GM19025 (cell line): Measurements from ENCODE around the gene ZBTB45.
A peak's percentile ranks its signal among the peaks of the same experiment; 100 is the strongest.
"Not testable (repeated sequence)": the region's sequence is repeated elsewhere in the genome, so short reads cannot be mapped to it uniquely, and the experiment has no call there.

Source experiments
- ATAC-seq: cut with Tn5 transposase; IDR thresholded peaks from one replicate; pipeline ENCODE4 v1.9.1; 2021; ENCODE audit warnings: mild to moderate bottlenecking, low read depth, moderate library complexity; ENCODE audit not compliant: unreplicated experiment

Gene ZBTB45

GRCh38 chr19:58542641-58543372 is 23.2 kb upstream of the ZBTB45 start:
- ATAC-seq: not testable (repeated sequence)

GRCh38 chr19:58539169-58539559 is 19.6 kb upstream of the ZBTB45 start:
- ATAC-seq: not testable (repeated sequence)

- no peak for ATAC-seq
Measured at GRCh38 chr19:58538257-58539168, 18.9 kb upstream of the ZBTB45 start.

DNA sequence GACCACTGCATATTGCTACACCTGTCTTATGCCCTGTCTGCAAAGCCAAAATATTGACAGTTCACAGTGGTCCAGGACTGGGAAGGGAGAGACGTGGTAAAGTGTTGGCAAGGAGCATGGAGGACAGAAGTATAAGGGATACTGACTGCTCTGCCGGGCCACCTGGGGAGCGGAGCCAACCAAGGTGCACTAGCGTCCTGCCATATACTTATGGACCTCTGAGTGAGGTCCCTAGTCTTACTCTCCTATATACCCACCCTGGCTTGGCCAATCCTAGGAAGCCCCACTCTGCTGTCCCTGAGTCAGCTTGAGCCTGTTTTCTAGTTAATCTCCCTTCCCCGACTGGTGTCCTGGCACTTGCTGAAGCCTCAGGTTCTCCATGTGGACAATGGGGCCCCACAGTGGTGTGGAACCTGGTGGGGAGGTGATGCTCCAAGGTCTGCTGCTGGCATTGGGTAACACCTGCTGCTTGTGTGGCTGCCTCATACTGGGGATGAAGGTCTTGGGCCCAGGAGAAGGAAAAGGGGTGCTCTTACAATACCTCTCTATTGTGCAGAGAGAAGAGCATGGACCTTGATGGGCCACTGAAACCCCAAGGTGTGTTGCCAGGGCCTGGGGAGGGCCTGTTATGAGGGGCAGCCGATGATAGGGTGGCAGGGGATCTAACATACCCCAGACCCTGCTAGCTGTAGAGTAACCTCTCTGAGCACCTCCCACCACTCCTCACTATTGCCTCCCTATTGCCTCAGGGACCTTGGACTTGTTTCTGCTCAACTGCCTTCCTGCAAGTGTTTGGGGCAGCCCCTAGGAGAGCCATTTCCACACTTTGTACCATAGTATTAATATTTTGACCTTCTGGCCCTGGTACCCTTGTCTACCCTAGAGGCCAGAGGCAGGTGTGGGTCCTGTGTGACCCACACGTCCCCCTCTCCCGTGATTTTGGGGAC is 17.5 kb upstream of the ZBTB45 start:
- ATAC-seq: no peak

DNA sequence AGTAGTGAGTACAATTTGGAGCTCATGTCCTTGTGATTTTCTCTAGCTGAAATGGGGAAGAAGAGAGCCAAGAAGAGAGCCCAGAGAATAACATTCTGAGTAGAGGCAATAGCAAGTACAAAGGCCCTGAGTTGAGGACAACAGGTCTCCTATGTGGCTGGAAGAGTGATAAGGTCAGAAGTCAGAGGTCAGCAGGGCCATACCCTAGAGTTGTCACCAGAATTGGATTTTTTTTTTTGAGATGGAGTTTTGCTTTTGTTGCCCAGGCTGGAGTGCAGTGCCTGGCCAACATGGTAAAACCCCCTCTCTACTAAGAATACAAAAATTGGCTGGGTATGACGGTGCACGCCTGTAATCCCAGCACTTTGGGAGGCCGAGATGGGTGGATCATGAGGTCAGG is 16.2 kb upstream of the ZBTB45 start:
- no peak for ATAC-seq

GRCh38 chr19:58531034-58531840 is 11.6 kb upstream of the ZBTB45 start:
- ATAC-seq: no peak

GRCh38 chr19:58529405-58529804 is 9.8 kb upstream of the ZBTB45 start:
- ATAC-seq: no peak

GRCh38 chr19:58522709-58523108 is 3.1 kb upstream of the ZBTB45 start:
- no peak for ATAC-seq

DNA sequence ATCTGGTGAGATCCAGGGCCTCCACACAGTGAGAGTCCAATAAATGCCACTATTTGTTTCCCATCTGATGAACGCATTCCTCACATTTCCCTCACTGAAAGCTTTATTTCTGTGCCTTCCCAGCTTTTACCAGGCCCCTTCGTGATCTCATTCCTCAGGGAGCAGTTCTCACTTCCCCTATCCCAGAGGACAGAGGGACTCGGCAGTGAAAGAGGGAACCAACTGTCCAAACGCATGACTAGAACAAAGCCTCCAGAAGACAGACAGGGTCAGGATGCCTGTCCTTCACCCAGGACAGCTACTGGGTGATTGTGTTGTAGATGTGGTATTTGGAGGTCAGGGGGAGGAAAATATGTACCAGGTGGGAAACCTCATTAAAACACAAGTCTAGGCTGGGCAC is 2.0 kb upstream of the ZBTB45 start:
- ATAC-seq: no peak

- no peak for ATAC-seq
Measured at GRCh38 chr19:58520257-58520599, 618 bp upstream of the ZBTB45 start.

DNA sequence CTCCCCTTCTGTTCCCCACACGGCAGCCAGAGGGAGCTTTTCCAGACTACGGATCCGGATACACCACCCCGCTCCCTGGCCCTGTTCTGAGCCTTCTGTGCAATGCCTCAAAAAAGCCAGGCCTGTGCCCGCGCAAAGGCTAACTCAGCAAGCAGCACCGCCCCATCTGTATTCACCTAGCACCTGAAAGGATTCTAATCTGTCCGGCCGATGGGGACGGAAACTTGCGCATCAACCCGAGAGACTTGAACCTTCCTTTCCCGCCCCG is 589 bp downstream of the ZBTB45 start:
- no peak for ATAC-seq

DNA sequence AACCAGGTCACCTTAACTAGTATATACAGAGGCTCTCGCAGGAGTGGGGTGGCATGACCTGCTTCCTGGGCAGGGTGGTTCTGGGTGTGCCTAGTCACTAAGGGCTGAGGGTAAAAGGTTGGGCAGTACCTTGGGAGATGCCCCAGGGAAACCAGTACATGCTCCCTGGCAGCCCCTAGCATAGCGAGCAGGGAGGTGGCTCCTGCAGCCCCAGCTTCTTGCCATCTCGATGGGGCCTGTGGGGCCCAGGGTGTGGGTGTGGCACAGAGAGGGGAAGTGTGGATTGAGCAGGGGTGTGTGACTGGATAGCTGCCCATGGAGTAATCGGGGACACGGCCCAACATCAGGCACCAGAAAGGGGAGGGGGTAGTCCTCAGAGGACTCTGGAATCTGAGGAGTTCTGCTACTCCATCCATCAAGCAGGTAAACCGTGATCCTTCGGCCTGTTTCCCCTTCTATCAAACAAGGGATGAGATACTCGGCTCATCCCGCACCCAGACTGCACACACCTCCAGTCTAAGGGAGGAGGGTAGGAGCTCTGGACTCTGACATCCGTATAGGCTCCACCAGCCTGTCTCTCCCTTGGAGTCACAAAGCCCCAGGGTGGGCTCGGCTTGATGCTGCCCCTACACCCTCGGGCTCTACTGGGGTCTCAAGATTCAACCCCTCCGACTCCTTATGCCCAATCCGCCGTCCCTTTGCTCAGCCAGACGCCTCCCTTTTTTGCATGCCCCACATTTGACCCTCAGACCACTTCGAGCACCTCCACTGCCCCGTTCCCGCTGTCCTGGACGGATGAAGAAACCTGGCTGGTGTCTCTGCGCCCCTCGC is 1.1 kb downstream of the ZBTB45 start:
- no peak for ATAC-seq

GRCh38 chr19:58516964-58517833 is 2.4 kb downstream of the ZBTB45 start:
- no peak for ATAC-seq

DNA sequence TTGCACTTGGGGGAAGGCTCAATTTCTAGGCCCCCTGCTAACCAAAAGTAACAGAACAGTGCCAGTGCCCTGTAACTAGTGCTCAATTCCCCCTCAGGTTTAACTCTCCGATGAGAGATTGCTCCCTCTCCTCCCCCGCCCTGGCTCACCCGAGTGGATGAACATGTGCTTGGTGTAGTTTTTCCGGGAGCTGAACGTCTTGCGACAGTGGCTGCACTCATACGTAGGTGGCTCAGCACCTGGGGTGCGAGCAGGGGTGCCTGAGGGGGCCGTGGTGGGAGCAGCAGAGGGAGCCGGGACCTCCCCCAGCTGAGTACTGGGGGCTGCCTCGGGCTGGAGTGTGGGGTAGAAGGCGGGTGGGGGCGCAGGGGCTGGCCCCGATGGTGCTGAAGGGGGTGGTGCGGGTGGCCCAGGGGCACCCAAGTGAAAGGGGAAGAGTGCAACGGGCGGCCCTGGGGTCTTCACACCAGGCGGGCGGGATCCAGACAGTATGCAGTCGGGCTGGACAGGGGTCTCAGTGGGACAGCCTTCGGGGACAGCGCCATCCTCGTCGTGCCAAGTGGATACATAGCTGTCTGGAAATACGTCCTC is 3.3 kb downstream of the ZBTB45 start:
- ATAC-seq: no peak

- ATAC-seq: no peak
Measured at GRCh38 chr19:58515259-58515658, 4.4 kb downstream of the ZBTB45 start.

DNA sequence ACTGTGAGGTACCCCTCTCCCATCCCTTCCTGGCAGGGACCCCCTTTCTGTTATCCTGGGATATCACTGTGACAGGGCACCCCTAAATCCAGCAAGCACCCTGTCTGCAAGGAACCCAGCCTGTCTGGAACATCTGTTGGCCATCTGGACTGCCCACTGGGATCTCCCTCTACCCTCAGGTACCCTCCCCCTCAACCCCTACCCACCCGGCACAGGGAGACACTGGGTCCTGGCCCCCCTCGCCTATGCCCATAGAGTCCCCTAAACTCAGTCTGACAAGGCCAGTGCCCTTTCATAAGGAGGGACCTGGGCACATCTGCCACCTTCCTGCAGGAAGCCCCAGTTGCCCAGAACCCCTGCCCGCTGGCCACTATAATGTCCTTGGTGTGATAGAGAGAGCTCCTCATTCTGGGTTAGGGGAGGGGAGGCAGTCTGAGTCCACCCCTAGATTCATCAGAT is 5.0 kb downstream of the ZBTB45 start:
- ATAC-seq: no peak

DNA sequence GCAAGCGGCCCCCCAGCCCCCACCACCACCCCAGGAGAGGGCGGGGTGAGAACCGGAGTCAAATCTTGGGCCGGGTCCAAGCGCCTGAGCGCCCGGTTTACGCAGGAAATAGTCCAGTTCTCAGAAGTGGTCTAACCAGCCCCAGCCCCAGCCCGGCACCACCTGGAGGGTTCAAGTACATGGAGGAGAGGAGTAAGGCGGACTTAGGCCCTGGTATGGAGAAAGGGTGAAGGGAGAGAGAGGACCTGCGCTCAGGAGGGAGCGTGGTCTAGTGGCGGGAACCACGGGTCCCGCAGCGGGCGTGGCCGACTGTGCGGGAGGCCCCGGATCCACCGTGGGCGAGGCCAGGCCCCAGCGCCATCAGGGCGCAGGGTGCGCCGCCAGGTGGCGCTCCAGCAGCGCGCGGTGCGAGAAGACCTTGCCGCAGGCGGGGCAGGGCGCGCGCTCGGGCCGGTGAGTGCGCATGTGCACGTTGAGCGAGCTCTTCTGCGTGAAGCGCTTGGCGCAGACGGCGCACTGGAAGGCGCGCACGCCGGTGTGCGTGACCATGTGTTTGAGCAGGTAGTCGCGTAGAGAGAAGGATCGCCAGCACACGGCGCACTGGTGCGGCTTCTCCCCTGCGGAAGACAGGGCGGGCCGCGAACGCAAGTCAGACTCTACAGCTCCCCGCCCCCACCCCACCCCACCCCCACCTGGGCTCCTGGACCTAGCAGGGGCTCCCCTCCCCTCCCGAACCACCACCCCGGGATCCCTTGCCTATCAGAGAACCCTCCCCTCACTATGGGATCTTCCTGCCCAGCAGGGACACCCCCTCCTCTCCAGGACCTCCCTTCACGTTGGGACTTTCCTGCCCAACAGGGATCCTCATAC is 5.7 kb downstream of the ZBTB45 start:
- peak; percentile 79 for ATAC-seq
